Measurements from ENCODE around the gene ARHGAP22. TPM values are rescaled to one million over a fixed set of nuclear protein-coding genes. Genes with fewer than 3 reads are reported as not detected.

The ARHGAP22 gene
- total RNA-seq, 1 donor from 2014 or later = 3.8 TPM

GRCh38 chr10:48444861-48445841 lies 159.7 kb downstream of the ARHGAP22 start:
- H3K27me3 Mint-ChIP-seq = peaks cover 19% of the 10 kb centered on the region
- no peak for TF ChIP-seq CTCF (IDR thresholded peaks at IDR 0.05; ENCODE audit: unreplicated experiment)
- peaks cover 3% of the 10 kb centered on the region for H3K4me1 Mint-ChIP-seq (ENCODE audit: low read depth)
- H3K36me3 Mint-ChIP-seq (ENCODE audit: insufficient read depth) = peaks cover 1% of the 10 kb centered on the region
- H3K4me3 Mint-ChIP-seq (ENCODE audit: low read depth) = no peak overlapping the region
- DNase-seq (ENCODE audit: low spot score, unreplicated experiment) = no peak
- H3K9me3 Mint-ChIP-seq (ENCODE audit: low read depth) = no peaks in the 10 kb centered on the region
- H3K27ac Mint-ChIP-seq = no peak overlapping the region

GRCh38 chr10:48444266-48444665 lies 160.6 kb downstream of the ARHGAP22 start:
- Mint-ChIP-seq H3K27ac (no peak overlapping the region), H3K4me3 (ENCODE audit: low read depth) (no peak overlapping the region), H3K36me3 (ENCODE audit: insufficient read depth) (peaks cover 1% of the 10 kb centered on the region), H3K27me3 (peaks cover 19% of the 10 kb centered on the region), H3K4me1 (ENCODE audit: low read depth) (peaks cover 3% of the 10 kb centered on the region), H3K9me3 (ENCODE audit: low read depth) (no peaks in the 10 kb centered on the region)
- peak; percentile 31 for TF ChIP-seq CTCF (IDR thresholded peaks at IDR 0.05; ENCODE audit: unreplicated experiment)
- no peak for DNase-seq (ENCODE audit: low spot score, unreplicated experiment)

- Mint-ChIP-seq H3K27ac (no peak overlapping the region), H3K4me1 (ENCODE audit: low read depth) (peaks cover 12% of the 10 kb centered on the region), H3K27me3 (peaks cover 11% of the 10 kb centered on the region), H3K36me3 (ENCODE audit: insufficient read depth) (peaks cover 1% of the 10 kb centered on the region), H3K9me3 (ENCODE audit: low read depth) (no peaks in the 10 kb centered on the region), H3K4me3 (ENCODE audit: low read depth) (no peak overlapping the region)
- no peak for DNase-seq (ENCODE audit: low spot score, unreplicated experiment)
- TF ChIP-seq CTCF (IDR thresholded peaks at IDR 0.05; ENCODE audit: unreplicated experiment) = no peak
Measured at GRCh38 chr10:48442809-48443177, 162.1 kb downstream of the ARHGAP22 start.

GRCh38 chr10:48442090-48442808 lies 162.6 kb downstream of the ARHGAP22 start:
- Mint-ChIP-seq H3K27ac (no peak overlapping the region), H3K4me3 (ENCODE audit: low read depth) (no peak overlapping the region)

More at GRCh38 chr10:48442090-48442808, 162.6 kb downstream of the ARHGAP22 start:
- Mint-ChIP-seq H3K27me3 (peaks cover 8% of the 10 kb centered on the region), H3K4me1 (ENCODE audit: low read depth) (peaks cover 16% of the 10 kb centered on the region), H3K36me3 (ENCODE audit: insufficient read depth) (peaks cover 1% of the 10 kb centered on the region), H3K9me3 (ENCODE audit: low read depth) (no peaks in the 10 kb centered on the region)
- no peak for TF ChIP-seq CTCF (IDR thresholded peaks at IDR 0.05; ENCODE audit: unreplicated experiment)
- DNase-seq (ENCODE audit: low spot score, unreplicated experiment) = no peak
